ENCODE measurements around the gene ZNF574. TPM values are rescaled to one million over a fixed set of nuclear protein-coding genes. Genes with fewer than 3 reads are reported as not detected.
A peak's percentile ranks its signal among the peaks of the same experiment; 100 is the strongest.

Gene ZNF574
- total RNA-seq, 1 donor from 2014 or later, result 7.1 TPM

- H3K4me3 ChIP-seq (ENCODE audit: low read depth, low read length), result no peak overlapping the region
- FAIRE-seq (no peak), DNase-seq (ENCODE audit: low read depth) (no peak)
- no peak for TF ChIP-seq CTCF (IDR thresholded peaks at IDR 0.05; ENCODE audit: insufficient read depth, low read length, severe bottlenecking)
- no peaks in the 10 kb centered on the region for H3K27me3 ChIP-seq (ENCODE audit: control insufficient read depth, insufficient read depth, low read length)
- H3K36me3 ChIP-seq (ENCODE audit: control insufficient read depth, insufficient read depth, low read length), result no peaks in the 10 kb centered on the region
These were observed 30.4 kb upstream of the ZNF574 start for GRCh38 chr19:42045575-42045974.

GRCh38 chr19:42048992-42049391, 27.0 kb upstream of the ZNF574 start:
- TF ChIP-seq CTCF (IDR thresholded peaks at IDR 0.05; ENCODE audit: insufficient read depth, low read length, severe bottlenecking), result no peak
- no peaks in the 10 kb centered on the region for H3K27me3 ChIP-seq (ENCODE audit: control insufficient read depth, insufficient read depth, low read length)
- H3K36me3 ChIP-seq (ENCODE audit: control insufficient read depth, insufficient read depth, low read length), result no peaks in the 10 kb centered on the region
- peak; percentile 55 for DNase-seq (ENCODE audit: low read depth)
- no peak for FAIRE-seq
- peak overlapping the region; percentile 21 for H3K4me3 ChIP-seq (ENCODE audit: low read depth, low read length)

GRCh38 chr19:42051166-42052115, 24.5 kb upstream of the ZNF574 start:
- FAIRE-seq (peak; percentile 99), DNase-seq (ENCODE audit: low read depth) (peak; percentile 100)
- no peak for TF ChIP-seq CTCF (IDR thresholded peaks at IDR 0.05; ENCODE audit: insufficient read depth, low read length, severe bottlenecking)
- H3K4me3 ChIP-seq (ENCODE audit: low read depth, low read length), result no peak overlapping the region
- H3K36me3 ChIP-seq (ENCODE audit: control insufficient read depth, insufficient read depth, low read length), result no peaks in the 10 kb centered on the region
- no peaks in the 10 kb centered on the region for H3K27me3 ChIP-seq (ENCODE audit: control insufficient read depth, insufficient read depth, low read length)

GRCh38 chr19:42052241-42052863, 23.6 kb upstream of the ZNF574 start:
- H3K4me3 ChIP-seq (ENCODE audit: low read depth, low read length), result no peak overlapping the region
- DNase-seq (ENCODE audit: low read depth), result peak; percentile 14
- no peak for FAIRE-seq
- no peaks in the 10 kb centered on the region for H3K36me3 ChIP-seq (ENCODE audit: control insufficient read depth, insufficient read depth, low read length)
- H3K27me3 ChIP-seq (ENCODE audit: control insufficient read depth, insufficient read depth, low read length), result no peaks in the 10 kb centered on the region
- no peak for TF ChIP-seq CTCF (IDR thresholded peaks at IDR 0.05; ENCODE audit: insufficient read depth, low read length, severe bottlenecking)

- no peak for TF ChIP-seq CTCF (IDR thresholded peaks at IDR 0.05; ENCODE audit: insufficient read depth, low read length, severe bottlenecking)
- Histone ChIP-seq H3K27me3 (ENCODE audit: control insufficient read depth, insufficient read depth, low read length) (no peaks in the 10 kb centered on the region), H3K36me3 (ENCODE audit: control insufficient read depth, insufficient read depth, low read length) (no peaks in the 10 kb centered on the region), H3K4me3 (ENCODE audit: low read depth, low read length) (no peak overlapping the region)
- DNase-seq (ENCODE audit: low read depth), result peak; percentile 62
- FAIRE-seq, result peak; percentile 72
These were observed 22.7 kb upstream of the ZNF574 start for GRCh38 chr19:42053037-42053935.
